ENCODE results near the gene RGS10.
"Not testable (repeated sequence)": the region's sequence is repeated elsewhere in the genome, so short reads cannot be mapped to it uniquely, and the experiment has no call there.

RGS10 gene

DNA sequence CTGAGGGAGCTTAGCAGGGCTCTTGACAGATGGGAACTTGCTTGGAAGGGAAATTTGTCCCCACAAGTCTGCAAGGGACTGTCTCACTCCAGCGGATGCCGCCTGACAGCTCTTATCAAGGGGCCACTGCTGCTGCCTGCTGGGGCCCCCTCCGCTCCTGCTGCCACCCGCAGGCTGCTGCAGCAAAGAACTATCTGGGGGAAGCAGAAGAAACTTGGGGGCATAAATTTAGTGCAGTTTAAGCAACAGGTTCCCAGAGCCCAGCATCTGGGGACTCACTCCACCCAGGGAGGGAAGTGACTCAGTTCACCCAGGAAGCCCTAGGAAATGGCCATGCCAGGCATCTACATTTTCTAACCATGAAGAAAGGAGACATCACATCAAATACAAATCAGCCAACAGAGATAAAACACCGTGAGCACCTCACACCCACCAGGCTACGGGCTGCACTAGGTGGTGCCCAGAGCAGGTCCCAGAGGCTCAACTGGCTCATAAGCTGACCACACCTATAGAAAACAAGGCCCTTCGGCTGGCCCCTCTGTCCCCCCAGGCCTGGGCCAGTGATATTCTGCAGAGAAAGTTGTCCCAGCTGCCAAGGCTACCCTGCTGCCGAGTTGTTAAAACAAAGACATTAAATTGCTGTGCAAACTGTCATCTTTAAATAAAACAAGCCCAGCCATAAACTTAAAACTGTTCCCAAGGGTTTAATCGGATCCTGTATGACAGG lies 3.7 kb downstream of the RGS10 start:
- DNase-seq (ENCODE audit: low read depth): no peak

DNA sequence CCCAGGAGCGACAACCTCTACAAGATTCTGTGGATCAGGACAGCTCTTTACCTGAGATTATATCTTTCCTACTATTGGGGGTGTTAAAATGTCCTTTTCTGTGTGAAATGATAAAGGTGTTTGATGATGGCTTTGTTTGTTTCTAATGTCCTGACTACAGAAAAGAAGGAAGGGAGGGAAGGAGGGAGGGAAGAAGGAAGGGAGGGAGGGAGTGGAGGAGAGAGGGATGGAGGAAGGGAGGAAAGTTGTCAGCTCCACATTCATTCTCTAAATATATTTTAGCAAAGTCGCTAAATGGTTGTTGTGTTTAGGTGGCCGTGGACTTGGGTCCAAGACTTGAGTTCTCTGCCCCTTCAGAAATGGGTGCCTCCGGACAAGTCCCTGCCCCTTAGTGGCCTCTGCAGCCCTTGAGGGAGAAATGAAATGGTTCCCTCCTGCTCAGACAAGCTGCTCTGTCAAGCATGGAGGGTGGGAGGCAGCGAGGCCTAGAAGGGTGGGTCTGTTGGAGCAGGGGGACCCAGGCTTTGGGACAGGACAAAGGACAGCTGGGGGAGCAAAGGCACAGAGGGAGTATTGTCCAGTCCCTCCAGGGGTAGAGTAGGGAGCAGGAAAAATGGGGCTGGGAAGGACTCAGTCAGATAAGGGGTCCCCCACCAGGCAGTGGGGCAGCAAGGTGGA lies 4.4 kb downstream of the RGS10 start:
- DNase-seq (ENCODE audit: low read depth): no peak

DNA sequence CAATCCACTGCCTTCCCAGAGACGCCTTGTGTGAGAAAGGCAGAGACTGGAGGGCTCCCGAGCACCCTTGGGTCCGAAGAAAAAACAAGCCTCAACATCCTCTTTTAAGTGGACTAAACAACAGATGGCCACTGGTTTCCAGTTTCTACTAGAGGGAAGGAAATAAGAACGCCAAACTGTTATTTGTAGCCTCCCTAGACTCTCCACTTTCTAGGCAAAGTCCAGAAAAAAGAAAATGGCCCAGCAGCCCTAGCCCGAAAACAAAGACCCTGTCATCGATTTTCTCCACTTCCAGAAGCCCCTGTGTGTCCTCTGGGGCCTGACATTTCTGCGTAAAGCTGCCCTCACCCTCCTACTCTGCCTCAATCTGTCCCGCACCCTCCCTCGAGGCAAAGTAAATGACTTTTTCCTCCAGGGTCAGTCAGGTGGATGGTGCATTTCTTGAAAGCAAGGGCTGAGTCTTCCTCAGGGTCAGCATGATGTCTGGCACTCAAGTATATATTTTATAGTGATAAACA lies 6.0 kb downstream of the RGS10 start:
- no peak for DNase-seq (ENCODE audit: low read depth)

DNA sequence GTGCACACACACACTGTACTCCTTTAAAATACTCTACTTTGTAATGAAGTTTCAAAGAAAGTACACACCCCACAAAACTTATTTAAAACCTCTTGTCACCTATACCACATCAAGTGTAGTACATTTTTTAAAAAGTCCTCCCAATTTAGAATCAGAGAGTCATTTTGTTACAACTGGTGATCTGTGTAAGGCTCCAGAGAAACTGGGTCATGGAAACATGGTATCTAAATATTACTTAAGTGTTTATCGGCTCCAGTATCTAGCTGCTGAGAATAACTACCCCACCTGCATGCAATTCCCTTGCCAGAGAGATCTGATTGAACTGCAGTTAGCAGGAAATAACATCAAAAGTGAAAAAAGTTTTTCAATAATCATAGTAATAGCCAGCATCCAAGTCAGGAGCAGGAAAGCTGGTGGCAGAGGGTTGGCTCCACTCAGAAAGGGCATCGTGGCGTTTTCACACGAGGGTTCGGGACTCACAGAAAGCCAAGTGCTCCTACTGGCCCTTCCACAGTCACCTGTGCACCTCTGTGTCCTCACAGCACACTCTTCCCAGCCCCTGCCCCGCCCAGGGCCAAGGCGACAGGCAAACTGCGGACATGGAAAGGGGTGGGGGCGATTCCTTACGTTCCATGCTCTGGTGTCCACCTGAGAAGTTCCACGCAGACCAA lies 6.5 kb downstream of the RGS10 start:
- DNase-seq (ENCODE audit: low read depth): no peak

DNA sequence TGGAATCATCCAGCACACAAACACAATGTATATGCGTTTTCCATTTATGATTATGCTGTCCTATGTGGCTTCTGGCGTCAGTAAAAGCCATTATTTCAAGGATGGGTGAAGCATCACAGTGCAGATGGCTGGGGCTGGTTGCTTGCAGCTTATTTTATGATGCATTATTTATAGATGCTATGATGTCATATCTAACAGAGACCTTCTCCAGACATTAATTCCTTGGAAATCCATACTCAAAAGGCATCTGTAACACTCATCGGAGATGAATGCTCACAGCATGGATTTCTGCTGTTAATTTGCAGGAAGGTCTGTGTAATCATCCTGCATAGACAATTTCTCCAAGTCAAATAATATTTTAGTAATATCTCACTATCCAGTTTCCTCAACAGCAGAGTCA lies 7.2 kb downstream of the RGS10 start:
- DNase-seq (ENCODE audit: low read depth): no peak

DNA sequence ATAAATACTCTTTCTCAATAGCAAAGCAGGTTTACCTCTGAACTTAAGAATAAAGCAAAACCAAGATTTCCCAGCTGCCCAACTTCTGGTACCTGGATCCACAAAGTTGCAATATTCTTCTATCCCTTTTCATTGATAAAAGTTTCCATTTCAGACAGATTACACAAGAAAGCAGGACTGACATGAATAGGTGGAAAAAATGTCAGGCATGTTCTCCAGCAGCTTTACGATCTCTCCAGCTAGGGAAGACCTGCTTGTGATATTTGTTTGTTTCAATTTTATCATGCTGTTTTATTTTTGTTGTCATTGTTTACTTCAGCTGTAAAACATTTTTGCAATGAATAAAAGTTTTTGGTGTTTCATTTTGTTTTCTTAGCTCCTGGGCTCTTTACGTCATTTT lies 9.0 kb downstream of the RGS10 start:
- no peak for DNase-seq (ENCODE audit: low read depth)

DNA sequence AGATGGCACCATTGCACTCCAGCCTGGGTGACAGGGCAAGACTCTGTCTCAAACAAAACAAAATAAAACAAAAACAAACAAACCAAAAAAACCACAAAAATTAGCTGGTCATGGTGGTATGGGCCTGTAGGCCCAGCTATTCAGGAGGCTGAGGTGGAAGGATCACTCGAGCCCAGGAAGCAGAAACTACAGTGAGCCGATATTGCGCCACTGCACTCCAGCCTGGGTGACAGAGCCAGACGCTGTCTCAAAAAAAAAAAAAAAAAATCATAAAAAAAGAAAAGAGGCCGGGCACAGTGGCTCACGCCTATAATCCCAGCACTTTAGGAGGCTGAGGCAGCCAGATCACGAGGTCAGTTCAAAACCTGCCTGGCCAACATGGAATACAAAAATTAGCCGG lies 9.7 kb downstream of the RGS10 start:
- not testable (repeated sequence) for DNase-seq (ENCODE audit: low read depth)

DNA sequence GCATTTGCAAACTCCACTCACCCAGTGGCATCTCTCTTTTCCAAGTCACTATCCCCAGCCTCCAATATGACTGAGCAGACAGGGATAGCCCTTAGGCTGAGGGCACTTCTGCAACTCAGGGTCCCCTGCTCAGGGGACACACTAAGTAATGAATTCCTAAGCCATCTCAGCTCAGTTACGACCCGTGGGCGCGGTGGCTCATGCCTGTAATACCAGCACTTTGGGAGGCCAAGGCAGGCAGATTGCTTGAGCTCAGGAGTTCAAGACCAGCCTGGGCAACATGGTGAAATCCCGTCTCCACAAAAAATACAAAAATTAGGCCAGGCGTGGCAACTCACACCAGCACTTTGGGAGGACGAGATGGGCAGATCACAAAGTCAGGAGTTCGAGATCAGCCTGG lies 10.3 kb downstream of the RGS10 start:
- DNase-seq (ENCODE audit: low read depth): not testable (repeated sequence)

DNA sequence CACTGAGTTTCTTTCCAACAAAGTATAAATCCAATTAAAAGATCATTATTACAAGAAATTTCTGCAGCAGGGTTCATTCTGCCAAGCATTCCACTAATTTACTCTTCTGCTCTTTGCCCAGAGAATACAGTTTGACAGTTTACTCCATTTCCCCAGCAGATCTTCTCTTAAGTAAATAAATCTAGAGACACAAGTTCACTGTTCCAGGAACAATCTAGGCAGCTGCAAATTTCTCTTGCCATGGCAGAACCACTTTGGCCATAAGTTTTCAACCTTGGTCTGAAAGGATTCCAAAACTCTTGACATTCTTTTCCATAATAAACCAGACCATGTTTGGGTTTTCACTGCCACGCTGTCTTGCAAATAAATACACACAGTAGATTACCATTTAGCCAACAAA lies 11.5 kb downstream of the RGS10 start:
- no peak for DNase-seq (ENCODE audit: low read depth)

DNA sequence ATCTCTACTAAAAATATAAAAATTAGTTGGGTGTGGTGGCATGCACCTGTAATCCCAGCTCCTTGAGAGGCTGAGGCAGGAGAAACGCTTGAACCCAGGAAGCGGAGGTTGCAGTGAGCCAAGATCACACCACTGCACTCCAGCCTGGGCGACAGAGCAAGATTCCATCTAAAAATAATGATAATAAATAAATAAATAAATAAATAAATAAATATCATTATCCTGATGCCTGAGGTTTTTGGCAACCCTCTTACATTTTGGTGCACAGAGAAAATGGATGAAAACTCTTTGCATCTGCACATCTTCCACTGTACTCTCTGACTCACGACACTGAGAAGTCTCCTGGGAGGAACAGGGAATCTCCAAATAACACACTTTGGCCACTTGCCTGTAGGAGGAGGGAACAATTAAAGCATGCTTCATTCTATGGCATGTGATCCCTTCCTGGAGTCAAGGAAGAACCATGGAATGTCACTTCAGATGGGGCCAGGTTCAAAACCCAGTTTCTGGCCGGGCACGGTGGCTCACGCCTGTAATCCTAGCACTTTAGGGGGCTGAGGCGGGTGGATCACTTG lies 13.8 kb downstream of the RGS10 start:
- DNase-seq (ENCODE audit: low read depth): not testable (repeated sequence)

DNA sequence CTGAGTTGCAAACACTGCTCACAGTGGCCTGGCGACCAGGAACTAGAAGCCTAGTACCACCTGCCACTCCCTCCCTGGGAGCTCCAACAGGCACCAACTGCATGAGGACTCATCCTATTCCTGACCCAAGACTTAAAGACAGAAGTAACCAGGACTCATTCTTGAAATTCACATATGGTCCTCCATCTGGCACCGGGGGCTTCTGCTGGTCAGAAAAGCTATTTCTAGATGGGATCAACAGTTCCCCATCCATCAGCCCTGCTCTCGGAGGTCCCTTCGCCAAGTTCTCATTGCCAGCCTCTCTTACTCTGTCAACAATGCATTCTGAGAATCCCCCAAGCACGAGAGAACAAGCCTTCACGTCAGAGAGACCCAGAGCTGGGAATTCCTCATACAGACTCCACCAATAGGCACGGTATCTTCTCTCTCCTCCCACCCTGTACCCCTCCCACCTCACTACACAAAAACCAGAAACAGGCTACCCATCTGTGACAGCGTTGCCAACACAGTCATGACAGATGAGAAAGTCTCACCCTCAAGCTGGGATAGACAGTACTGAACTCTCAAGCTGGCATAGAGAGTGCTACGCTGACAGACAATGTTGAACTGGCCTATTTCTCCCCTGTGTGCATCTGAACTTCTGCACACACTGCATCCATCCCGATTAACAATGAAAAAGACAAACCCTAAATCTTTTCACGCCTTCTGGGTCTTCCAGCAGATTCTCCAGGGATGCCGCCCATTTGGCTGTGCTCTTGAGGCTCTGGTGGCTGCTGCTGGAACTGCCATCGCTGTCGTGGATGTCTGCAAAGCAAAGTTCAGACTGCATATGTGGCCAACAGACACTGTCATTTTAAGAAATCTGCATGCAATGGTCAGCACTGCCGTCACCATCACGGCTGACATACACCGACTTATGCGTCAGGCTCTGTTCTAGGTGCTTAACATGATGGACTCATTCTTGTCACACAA lies 15.6 kb downstream of the RGS10 start:
- no peak for DNase-seq (ENCODE audit: low read depth)

DNA sequence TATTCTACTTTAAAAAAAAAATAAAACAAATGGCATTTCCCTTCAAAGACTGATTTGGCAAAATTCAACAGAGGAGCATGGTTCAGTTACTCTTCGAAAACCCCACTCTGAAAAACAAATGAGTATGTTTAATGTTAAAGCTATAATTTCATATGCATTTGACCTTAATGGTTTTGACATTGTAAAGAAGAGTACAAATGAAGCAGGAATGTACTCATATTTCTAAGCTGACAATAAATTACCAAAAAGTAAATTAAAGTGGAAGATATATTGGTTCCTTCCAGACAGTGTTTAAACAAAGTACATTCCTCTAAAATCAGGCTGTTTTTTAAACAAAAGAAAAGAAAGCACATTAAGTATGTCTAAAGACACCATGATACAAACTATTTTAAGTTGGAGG lies 16.4 kb downstream of the RGS10 start:
- no peak for DNase-seq (ENCODE audit: low read depth)

DNA sequence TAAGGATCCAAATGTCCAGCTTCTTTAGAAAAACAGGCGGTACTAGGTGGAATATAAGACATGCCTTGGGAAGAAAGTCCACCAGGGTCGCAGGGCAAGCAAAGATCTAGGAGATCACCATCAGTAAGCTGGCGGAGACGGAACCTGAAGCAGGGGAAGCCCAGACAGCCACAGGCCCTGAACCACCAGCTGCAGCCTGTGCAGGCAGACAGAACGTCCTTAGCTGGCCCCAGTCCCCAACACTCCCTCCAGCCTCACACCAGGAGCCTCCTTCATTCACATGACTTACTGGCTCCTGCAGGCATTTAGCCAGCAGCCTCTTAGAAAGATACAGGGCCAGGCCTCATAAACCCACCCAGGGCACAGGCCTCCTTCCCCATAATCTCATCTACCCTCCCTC lies 17.4 kb downstream of the RGS10 start:
- no peak for DNase-seq (ENCODE audit: low read depth)

DNA sequence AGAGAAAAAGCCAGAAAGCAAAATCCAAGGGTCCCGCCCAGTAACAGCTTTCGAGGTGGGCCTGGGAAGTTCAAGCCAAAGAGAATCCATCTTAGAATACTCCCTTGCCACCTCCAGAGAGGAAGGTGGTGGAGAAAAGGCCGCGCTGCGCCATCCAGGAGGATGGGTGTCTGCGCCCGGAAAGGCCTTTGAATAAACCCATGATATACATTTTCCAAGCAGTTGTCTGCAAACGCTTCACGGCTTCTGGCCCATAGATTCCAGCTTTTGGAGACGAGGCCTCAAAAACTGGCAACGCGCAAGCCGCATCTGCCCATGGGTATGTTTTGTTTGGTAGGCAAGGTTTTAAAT lies 17.8 kb downstream of the RGS10 start:
- DNase-seq (ENCODE audit: low read depth): no peak

DNA sequence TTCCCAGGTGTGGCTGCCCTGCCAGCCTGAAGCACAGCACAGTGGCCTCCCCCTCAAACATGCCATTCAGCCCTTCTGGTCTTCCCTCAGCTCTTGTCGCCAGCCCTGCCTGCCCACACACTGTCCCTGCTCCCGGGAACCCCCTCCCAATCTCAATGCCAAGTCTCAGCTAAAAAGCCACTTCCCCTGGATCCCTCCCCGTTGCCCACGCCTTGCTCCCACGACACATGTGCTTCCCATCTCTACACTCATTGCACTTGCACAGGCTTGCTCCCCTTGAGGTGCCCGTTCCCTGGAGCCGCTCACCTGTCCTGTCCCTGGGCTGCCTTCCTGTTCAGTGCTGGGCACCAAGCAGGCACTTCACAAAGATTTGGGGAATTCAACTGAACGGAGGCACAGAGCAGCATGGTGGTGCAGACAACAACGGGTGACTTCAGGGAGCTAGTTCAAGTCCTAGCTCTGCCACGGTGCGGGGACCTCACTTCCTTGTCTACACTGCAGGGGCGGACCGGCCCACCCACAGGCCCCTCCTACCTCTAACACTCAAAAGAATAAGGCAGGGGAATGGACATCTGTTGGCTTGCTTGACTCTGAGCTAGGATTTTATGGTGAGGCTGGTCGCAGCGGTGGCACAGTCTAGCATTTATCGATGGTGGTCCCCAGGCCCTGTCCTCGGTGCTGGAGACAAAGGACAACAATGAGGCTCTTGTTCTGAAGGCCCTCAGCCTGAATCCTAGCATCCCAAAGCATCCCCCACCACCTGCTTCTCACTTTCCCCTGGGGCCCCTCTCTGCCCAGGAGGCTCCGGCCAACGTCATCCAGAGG lies 18.4 kb downstream of the RGS10 start:
- DNase-seq (ENCODE audit: low read depth): no peak

DNA sequence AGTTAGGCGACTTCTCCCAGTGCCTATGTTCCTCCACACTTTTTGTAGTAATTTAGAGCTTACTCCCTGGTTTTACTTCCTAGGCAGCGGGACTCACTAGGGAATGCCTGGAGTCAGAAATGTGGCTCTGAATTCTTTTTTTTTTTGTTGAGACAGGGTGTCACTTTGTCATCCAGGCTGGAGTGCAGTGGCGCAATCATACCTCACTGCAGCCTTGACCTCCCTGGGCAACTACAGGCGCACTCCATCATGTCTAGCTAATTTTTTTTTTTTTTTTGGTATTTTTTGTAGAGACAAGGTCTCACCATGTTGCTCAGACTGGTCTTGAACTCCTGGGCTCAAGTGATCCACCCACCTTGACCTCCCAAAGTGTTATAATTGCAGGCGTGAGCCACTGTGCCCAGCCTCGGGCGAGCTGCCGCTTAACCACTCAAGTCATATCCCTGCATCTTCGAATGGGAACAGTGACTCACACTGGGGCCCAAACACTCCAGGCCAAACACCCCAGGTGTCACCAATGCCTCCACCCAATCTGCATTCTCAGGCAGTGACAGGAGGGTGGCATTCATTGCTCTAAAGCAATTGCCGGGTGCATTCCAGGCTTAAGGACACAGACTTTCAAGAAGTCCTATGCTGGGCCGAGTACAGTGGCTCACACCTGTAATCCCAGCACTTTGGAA lies 19.6 kb downstream of the RGS10 start:
- no peak for DNase-seq (ENCODE audit: low read depth)

DNA sequence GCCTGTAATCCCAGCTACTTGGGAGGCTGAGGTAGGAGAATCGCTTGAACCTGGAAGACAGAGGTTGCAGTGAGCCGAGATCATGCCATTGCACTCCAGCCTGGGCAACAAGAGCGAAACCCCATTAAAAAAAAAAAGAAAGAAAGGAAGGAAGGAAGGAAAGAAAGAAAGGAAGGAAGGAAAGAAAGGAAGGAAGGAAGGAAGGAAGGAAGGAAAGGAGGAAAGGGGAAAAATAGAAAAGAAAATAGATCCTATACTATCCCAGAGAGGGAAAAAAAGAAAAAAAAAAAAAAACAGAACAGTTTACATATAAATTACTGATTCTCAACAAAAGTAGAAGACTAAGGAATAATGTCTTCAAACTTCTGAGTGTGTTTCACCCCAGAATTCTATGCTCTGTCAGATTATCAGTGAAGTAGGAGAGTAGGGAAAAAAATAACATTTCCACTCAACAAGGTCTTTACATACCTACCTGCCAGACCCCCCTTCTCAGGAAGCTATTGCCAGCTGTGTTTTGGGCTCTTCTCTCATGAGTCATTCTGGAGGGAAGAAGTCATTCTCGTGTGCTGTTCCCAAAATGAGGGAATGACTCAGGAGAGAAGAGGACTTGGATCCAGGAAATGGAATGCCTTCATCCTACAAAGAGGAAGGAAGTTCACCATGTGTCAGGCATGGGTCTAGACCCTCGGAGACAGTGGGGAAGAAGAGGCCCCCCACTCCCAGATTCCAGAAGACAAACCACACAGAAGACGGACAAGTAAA lies 20.9 kb downstream of the RGS10 start:
- no peak for DNase-seq (ENCODE audit: low read depth)

DNA sequence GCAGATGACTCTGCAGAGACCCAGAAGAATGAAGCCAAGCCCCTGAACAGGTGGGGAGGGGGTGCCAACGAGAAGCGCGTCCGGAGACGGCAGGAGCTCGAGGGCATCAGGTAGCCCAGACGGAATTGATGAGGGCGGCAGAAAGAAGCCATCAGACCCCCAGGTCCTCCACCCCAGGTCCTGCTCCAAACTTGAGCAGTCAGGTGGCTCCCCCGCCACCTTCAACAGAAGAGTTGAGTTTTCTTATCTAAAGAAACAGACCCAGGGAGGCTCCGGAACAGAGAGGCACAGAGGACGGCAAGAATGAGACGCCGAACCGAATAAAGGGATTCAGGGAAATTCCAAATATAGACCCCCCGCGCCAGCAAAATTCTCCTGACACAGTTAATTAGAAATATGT lies 22.2 kb downstream of the RGS10 start:
- DNase-seq (ENCODE audit: low read depth): no peak

DNA sequence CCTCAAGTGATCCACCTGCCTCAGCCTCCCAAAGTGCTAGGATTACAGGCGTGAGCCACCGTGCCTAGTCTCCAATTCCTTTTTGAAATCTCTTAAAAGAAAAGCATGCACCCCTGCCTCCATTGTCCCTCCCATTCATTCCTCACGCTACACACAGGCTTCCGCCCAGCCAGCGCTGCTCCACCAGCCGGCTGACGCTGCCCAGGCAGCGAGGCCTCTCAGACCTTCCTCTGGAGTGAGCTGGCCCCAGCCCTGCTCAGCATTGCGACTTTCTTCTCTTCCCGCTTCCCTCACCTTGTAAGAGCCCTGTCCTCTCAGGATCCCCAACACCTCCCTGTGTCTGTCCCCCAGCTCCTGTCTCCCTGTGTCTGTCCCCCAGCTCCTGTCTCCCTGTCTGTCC lies 23.6 kb downstream of the RGS10 start:
- DNase-seq (ENCODE audit: low read depth): no peak

All from stimulated activated CD4-positive, alpha-beta T cell treated with anti-CD3 and anti-CD28 coated beads, Interleukin-2, amount 100 ng/mL, for 4 hours (primary cell).